ENCODE measurements around the gene CSNK1G3.

CSNK1G3 gene

DNA sequence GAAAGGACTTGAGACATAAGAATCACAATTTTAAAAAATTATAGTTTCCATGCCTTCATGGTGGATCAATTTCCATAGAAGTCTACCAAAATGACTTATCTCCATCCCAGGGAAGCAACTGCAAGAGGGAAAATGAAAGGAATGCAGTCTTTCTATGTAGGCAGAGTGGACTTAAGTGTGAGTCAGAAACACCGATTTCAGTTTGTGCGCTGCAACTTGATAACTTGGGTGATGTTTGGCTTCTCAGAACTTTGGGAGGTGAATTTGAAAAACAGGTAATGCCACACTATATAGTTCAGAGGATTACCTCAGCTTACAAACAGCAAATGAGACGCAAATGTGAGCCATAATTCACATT is 708 bp upstream of the CSNK1G3 start:
- ChIA-PET CTCF (interaction anchor here (0.7 to 2.2 kb wide), 3 partner anchors 11 to 92 kb away, joined by 3 to 5 read pairs (median 4); partner anchors contain the start of gene CEP120), POLR2A (interaction anchor here (0.7 to 1.0 kb wide), 2 partner anchors 95 to 1140 kb away, joined by 3 to 4 read pairs; no protein-coding TSS in a partner anchor)

DNA sequence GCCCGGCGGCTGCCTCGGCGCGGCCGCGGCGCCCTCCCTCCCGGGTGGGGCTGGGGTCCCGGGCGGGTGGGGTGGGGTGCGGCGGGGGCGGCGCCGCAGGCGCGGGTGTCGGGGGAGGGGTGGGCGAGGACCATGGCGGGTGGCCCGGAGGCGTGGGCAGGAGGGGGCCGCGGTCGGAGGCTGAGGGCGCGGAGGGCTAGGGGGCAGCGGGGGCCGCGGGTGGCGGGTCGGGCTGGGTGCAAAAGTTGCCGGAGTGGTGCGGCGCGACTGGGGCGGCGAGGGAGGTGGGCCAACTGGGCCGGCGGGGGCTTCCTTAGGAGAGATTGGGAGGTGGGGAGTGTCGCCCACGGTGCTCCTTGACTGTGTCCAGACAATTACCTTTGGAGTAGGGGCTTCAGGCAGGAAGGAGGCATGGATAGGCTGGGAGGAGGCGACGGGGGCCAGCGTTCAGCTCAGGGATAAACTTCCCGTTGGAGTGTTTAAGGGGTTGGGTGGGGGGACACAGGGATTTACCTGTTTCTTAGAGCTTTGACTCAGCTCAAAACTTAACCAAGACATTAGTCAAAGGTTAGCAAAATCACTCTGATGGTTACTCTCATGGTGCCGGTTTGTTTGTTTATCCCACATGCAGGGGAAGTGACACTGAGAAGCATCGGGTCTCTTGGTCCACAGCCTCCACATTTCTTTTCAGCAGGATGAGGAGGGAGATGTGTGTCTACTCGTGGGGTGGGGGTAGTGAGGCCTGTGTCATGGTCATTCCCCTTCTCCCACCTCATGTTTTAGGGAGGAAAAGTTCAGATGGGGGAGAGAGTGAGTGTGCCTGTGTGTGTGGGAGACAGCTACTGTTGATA is 859 bp downstream of the CSNK1G3 start:
- TF ChIP-seq, protein P1, sequence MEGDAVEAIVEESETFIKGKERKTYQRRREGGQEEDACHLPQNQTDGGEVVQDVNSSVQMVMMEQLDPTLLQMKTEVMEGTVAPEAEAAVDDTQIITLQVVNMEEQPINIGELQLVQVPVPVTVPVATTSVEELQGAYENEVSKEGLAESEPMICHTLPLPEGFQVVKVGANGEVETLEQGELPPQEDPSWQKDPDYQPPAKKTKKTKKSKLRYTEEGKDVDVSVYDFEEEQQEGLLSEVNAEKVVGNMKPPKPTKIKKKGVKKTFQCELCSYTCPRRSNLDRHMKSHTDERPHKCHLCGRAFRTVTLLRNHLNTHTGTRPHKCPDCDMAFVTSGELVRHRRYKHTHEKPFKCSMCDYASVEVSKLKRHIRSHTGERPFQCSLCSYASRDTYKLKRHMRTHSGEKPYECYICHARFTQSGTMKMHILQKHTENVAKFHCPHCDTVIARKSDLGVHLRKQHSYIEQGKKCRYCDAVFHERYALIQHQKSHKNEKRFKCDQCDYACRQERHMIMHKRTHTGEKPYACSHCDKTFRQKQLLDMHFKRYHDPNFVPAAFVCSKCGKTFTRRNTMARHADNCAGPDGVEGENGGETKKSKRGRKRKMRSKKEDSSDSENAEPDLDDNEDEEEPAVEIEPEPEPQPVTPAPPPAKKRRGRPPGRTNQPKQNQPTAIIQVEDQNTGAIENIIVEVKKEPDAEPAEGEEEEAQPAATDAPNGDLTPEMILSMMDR (IDR thresholded peaks at IDR 0.05; ENCODE audit: control extremely low read depth, extremely low read depth, low read depth, missing control alignments): no peak
- ChIA-PET POLR2A (interaction anchor here (0.7 to 1.0 kb wide), 2 partner anchors 15 to 1138 kb away, joined by 3 to 4 read pairs; no protein-coding TSS in a partner anchor), CTCF (interaction anchor here (1.3 to 2.2 kb wide), 2 partner anchors 12 to 22 kb away, joined by 3 to 5 read pairs; no protein-coding TSS in a partner anchor)
- peak; percentile 33 for DNase-seq (ENCODE audit: extremely low spot score)

More for the DNA sequence above, 708 bp upstream of the CSNK1G3 start:
- no peak for DNase-seq (ENCODE audit: extremely low spot score)
- TF ChIP-seq, protein P1 (IDR thresholded peaks at IDR 0.05; ENCODE audit: control extremely low read depth, extremely low read depth, low read depth, missing control alignments): no peak

DNA sequence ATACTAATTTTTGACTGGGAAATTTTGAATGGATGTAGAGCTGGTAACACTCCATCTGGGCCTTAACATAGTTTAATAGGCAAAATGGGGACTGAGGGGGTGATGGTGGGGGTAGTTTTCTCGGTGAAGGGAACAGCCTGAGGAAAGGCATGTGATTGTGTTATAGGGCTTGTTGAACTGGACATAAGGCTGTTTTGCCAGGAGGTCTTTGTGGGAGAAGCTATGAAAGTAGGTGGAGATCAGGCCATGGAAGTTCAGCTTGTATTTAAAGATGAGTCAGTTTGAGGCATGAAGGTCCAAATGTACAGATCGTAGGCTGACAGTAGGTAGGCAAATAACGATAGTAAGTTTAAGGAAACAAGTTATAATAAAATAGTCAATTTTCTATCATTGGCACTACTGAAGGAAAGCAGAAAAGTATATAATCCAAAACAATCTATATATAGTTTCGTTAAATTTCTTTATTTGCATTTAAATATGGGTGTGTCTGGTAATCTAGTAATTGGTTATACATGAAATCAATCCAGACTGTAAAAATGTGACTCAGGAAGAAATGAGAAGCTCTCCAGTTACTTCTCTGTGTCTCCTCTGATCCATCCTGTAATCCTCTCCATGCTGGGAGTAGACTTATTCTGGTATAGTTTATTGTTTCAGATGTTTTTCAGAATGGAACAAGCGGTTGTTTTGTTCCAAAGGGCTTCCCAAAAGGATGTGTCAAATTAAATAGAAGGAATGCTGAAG is 2.8 kb downstream of the CSNK1G3 start:
- TF ChIP-seq, protein P1 (IDR thresholded peaks at IDR 0.05; ENCODE audit: control extremely low read depth, extremely low read depth, low read depth, missing control alignments): no peak
- ChIA-PET CTCF (interaction anchor here (0.8 to 1.5 kb wide), 2 partner anchors 14 to 15 kb away, joined by 4 read pairs; no protein-coding TSS in a partner anchor), POLR2A (no interaction called here)
- no peak for DNase-seq (ENCODE audit: extremely low spot score)

DNA sequence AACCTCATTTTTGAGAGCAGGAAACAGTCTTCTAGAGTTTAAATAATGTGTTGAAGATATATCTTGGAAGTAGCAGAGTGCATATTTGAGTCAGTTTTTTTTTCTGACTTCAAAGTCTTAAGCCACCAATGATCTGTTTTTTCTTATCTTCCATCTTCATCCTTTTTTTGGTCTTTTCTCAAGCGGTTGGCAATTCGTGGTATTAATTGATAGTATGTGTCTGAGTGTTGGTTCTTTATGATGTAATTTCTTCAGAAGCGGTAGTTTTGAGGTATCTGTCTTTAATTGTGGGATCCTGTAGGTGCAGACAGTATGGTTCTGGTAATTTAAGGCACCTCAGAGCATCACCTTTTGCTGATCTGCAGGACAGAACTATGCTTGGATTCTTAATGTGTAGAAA is 3.9 kb downstream of the CSNK1G3 start:
- TF ChIP-seq, protein P1 (IDR thresholded peaks at IDR 0.05; ENCODE audit: control extremely low read depth, extremely low read depth, low read depth, missing control alignments): no peak
- ChIA-PET POLR2A (no interaction called here), CTCF (interaction anchor here (1.1 kb wide), 1 partner anchor 12 kb away, joined by 7 read pairs; no protein-coding TSS in a partner anchor)
- DNase-seq (ENCODE audit: extremely low spot score): no peak

DNA sequence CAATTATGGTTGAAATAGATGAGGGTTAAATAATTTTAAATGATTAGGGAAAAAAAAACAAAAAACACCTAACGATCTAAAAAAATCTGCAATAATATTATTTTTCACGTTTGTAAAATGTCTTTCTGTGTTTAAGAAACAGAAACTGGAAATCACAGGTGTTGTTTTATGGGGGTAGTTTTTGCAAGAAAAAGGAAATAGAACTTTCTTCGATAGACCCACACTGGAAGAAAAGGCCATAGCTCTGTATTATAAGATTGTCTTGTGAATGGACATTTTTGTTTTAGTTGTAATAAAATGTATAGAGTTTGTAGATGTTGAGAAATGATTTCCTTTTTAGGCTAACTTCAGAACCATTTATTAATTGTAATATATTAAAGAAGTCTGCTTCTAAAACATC is 5.5 kb downstream of the CSNK1G3 start:
- no peak for DNase-seq (ENCODE audit: extremely low spot score)
- TF ChIP-seq, protein P1 (IDR thresholded peaks at IDR 0.05; ENCODE audit: control extremely low read depth, extremely low read depth, low read depth, missing control alignments): no peak
- ChIA-PET POLR2A (interaction anchor here (0.7 kb wide), 1 partner anchor 10 kb away, joined by 7 read pairs; no protein-coding TSS in a partner anchor), CTCF (interaction anchor here (1.2 to 1.5 kb wide), 2 partner anchors 11 to 23 kb away, joined by 3 read pairs; no protein-coding TSS in a partner anchor)

DNA sequence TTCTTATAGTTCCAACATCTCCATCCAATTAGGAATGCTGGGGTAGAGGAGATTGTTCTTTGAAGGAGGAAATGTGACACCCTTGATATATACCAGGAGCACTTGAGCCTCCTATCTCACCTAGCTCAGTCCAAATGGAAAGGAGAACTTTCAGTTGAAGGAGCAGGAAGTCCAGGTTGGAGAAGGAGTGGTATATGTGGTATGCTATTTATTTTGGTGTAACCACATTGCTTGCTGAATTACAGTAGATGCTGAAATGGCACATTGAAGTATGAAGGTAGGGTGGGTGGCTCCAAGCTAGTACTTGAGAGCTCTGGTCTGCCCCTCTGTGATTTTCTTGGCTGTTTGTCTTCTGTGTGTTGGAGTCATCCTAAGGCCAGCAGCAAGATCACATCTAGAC is 6.1 kb downstream of the CSNK1G3 start:
- TF ChIP-seq, protein P1 (IDR thresholded peaks at IDR 0.05; ENCODE audit: control extremely low read depth, extremely low read depth, low read depth, missing control alignments): no peak
- CTCF ChIA-PET: interaction anchor here (1.2 to 1.5 kb wide), 2 partner anchors 10 to 22 kb away, joined by 3 read pairs; no protein-coding TSS in a partner anchor
- DNase-seq (ENCODE audit: extremely low spot score): no peak
- POLR2A ChIA-PET: no interaction called here
